Measurements from ENCODE around the gene AHCYL2. TPM values are rescaled to one million over a fixed set of nuclear protein-coding genes. Genes with fewer than 3 reads are reported as not detected.

The AHCYL2 gene
- total and polyA plus RNA-seq, 2 donors (not counting 3 experiments of a cell fraction or from before 2014, with no cell fraction given): 10.8 to 13.5 TPM

- H3K4me3 ChIP-seq (replicated peaks in 1 of 3; ENCODE audit: insufficient read depth in 1 of 3, low read depth in 1 of 3, low read length in 3 of 3): peak overlapping the region; percentile 34 to 79 (median 42)
Observed at GRCh38 chr7:129189661-129190310, 35.0 kb upstream of the AHCYL2 start.

More at GRCh38 chr7:129189661-129190310, 35.0 kb upstream of the AHCYL2 start:
- dilution Hi-C loops (cut with MboI; ENCODE audit: extremely low pct_ligation_motif_present, low sequenced_read_pairs) (no loop called here), intact Hi-C loops (cut with micrococcal nuclease) (no loop called here)
- H4K20me1 ChIP-seq (replicated peaks; ENCODE audit: control insufficient read depth, extremely low read depth, insufficient read depth, low read length): no peaks in the 10 kb centered on the region
- TF ChIP-seq MYC (IDR thresholded peaks at IDR 0.05; ENCODE audit: low read depth, low read length): no peak
- TF ChIP-seq FOS (IDR thresholded peaks at IDR 0.05; ENCODE audit: borderline replicate concordance, insufficient read depth, low read length): no peak
- no peak for TF ChIP-seq JUN (IDR thresholded peaks at IDR 0.05; ENCODE audit: borderline replicate concordance, insufficient read depth, insufficient read length, low read depth)
- no peak for TF ChIP-seq MAX (IDR thresholded peaks at IDR 0.05; ENCODE audit: insufficient read depth, insufficient read length)
- TF ChIP-seq POLR2AphosphoS5 (IDR thresholded peaks at IDR 0.05; ENCODE audit: insufficient read depth, low read depth, low read length): no peak
- TF ChIP-seq CTCF (IDR thresholded peaks at IDR 0.05; ENCODE audit: extremely low read depth in 1 of 2, insufficient read depth in 1 of 2, low read depth in 1 of 2, low read length in 2 of 2): no peak
- TF ChIP-seq POLR2A (IDR thresholded peaks at IDR 0.05; ENCODE audit: low read depth, low read length): no peak
- no peak for TF ChIP-seq EZH2 (IDR thresholded peaks at IDR 0.05; ENCODE audit: borderline replicate concordance, low read depth, low read length, severe bottlenecking)
- TF ChIP-seq GATA2 (IDR thresholded peaks at IDR 0.05; ENCODE audit: insufficient read depth, insufficient read length, low read depth, low read length): no peak
- no peaks in the 10 kb centered on the region for H3K9me1 ChIP-seq (replicated peaks; ENCODE audit: control insufficient read depth, extremely low read depth, insufficient read depth, low read length)
- no TSS peak for BruUV-seq (replicated peaks)
- CTCF ChIA-PET: interaction anchor here (1.5 to 3.9 kb wide), 2 partner anchors 20 to 27 kb away, joined by 8 to 32 read pairs; no protein-coding TSS in a partner anchor
- no peaks in the 10 kb centered on the region for H3K9me3 ChIP-seq (replicated peaks; ENCODE audit: control insufficient read depth, insufficient read depth, low read length)
- peaks cover 4% of the 10 kb centered on the region for H3K4me1 ChIP-seq (ENCODE audit: control insufficient read depth, extremely low read depth, insufficient read depth, low read length)
- H3K27ac ChIP-seq (ENCODE audit: insufficient read depth, low read depth, low read length): no peak overlapping the region
- H3K4me2 ChIP-seq (ENCODE audit: insufficient read depth, low read length): peak overlapping the region; percentile 75
- H3K9ac ChIP-seq (replicated peaks; ENCODE audit: extremely low read depth, insufficient read depth, low read length): peak overlapping the region; percentile 47
- H2AFZ ChIP-seq (ENCODE audit: low read depth, low read length): peak overlapping the region; percentile 76
- no peaks in the 10 kb centered on the region for H3K79me2 ChIP-seq (ENCODE audit: control insufficient read depth, insufficient read depth, low read length)
- no peaks in the 10 kb centered on the region for H3K36me3 ChIP-seq (ENCODE audit: control insufficient read depth in 2 of 2, extremely low read depth in 1 of 2, insufficient read depth in 2 of 2, low read length in 2 of 2)
- FAIRE-seq: no peak
- POLR2A ChIA-PET: no interaction called here
- DNase-seq (ENCODE audit: low read depth, low spot score): no peak
- H3K27me3 ChIP-seq (ENCODE audit: control insufficient read depth in 2 of 2, insufficient read depth in 2 of 2, low read length in 2 of 2): peaks cover 3 to 11% of the 10 kb centered on the region in 2 experiments
